Calu3 (cell line): Measurements from ENCODE around the gene SS18. TPM values are rescaled to one million over a fixed set of nuclear protein-coding genes. Genes with fewer than 3 reads are reported as not detected.

Source experiments
- BruUV-seq: library from RNA; stranded (reverse); fragments of 400-500 nt; replicated peaks from 2 replicates; lab custom pipeline; 2021; lab: Mats Ljungman, UMichigan
- CTCF ChIA-PET: fragments of 300-600 bp; sonication (Branson Sonifier 250); formaldehyde crosslinking; loops from one replicate; lab custom pipeline; 2022; ENCODE audit warnings: antibody characterized with exemption; lab: Charles Lee
- DNase-seq: peaks from one replicate; pipeline ENCODE4 v3.0.0; 2022
- H3K27ac Mint-ChIP-seq: one replicate; pipeline ENCODE4 v1.8.0; 2022; ENCODE audit warnings: mixed read lengths; ENCODE audit not compliant: unreplicated experiment
- H3K27me3 Mint-ChIP-seq: one replicate; pipeline ENCODE4 v1.8.0; 2022; ENCODE audit warnings: mixed read lengths; ENCODE audit not compliant: unreplicated experiment
- H3K36me3 Mint-ChIP-seq: one replicate; pipeline ENCODE4 v1.8.0; 2022; ENCODE audit warnings: mild to moderate bottlenecking, moderate library complexity, mixed read lengths; ENCODE audit not compliant: insufficient read depth, unreplicated experiment
- H3K4me1 Mint-ChIP-seq: one replicate; pipeline ENCODE4 v1.8.0; 2022; ENCODE audit warnings: mild to moderate bottlenecking, low read depth, mixed read lengths; ENCODE audit not compliant: unreplicated experiment
- H3K4me3 Mint-ChIP-seq: one replicate; pipeline ENCODE4 v1.8.0; 2022; ENCODE audit warnings: mild to moderate bottlenecking, low read depth, moderate library complexity, mixed read lengths; ENCODE audit not compliant: unreplicated experiment
- H3K9me3 Mint-ChIP-seq: one replicate; pipeline ENCODE4 v1.8.0; 2022; ENCODE audit warnings: low read depth, mixed read lengths; ENCODE audit not compliant: unreplicated experiment
- intact Hi-C: fragments of 100-400 bp; cut with micrococcal nuclease; formaldehyde crosslinking; loops from one replicate; pipeline ENCODE4 v1.10.0; 2022; ENCODE audit not compliant: unreplicated experiment
- total RNA-seq: library from RNA; stranded (reverse); gene quantifications from 2 replicates; pipeline ENCODE4 v1.2.3, GENCODE V29; 2022
- TF ChIP-seq, protein P1 (sequence below): fragments of 200-600 bp; IDR thresholded peaks from one replicate; pipeline ENCODE4 v1.8.0; 2022; ENCODE audit warnings: antibody characterized with exemption; ENCODE audit not compliant: unreplicated experiment

SS18 gene
- total RNA-seq, 1 experiment from 2014 or later: 89.9 TPM

DNA sequence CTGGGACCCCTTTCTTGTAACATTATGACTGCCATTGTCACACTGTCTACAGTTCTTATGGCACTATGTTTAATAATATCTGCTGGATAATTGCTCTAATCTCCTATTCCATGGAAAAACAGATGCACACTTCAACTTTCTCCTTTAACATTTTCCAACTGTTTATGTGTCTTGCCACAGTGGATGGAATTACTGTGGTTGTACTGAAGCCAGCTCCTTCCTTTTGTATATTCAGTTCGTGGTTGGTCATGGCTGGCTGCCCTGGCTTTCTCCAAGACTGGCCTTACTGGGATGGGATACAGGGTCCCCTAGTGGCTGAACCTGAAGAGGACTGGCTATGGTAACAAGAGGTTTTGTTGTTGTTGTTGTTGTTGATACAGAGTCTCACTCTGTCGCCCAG lies 113.9 kb downstream of the SS18 start:
- intact Hi-C loops: no loop called here
- H3K4me1 Mint-ChIP-seq: no peaks in the 10 kb centered on the region
- H3K36me3 Mint-ChIP-seq: no peaks in the 10 kb centered on the region
- no peak for DNase-seq
- TF ChIP-seq, protein P1, sequence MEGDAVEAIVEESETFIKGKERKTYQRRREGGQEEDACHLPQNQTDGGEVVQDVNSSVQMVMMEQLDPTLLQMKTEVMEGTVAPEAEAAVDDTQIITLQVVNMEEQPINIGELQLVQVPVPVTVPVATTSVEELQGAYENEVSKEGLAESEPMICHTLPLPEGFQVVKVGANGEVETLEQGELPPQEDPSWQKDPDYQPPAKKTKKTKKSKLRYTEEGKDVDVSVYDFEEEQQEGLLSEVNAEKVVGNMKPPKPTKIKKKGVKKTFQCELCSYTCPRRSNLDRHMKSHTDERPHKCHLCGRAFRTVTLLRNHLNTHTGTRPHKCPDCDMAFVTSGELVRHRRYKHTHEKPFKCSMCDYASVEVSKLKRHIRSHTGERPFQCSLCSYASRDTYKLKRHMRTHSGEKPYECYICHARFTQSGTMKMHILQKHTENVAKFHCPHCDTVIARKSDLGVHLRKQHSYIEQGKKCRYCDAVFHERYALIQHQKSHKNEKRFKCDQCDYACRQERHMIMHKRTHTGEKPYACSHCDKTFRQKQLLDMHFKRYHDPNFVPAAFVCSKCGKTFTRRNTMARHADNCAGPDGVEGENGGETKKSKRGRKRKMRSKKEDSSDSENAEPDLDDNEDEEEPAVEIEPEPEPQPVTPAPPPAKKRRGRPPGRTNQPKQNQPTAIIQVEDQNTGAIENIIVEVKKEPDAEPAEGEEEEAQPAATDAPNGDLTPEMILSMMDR: no peak
- no peaks in the 10 kb centered on the region for H3K27me3 Mint-ChIP-seq
- H3K4me3 Mint-ChIP-seq: no peak overlapping the region
- no peak overlapping the region for H3K27ac Mint-ChIP-seq
- CTCF ChIA-PET: no interaction called here
- BruUV-seq: no TSS peak
- no peaks in the 10 kb centered on the region for H3K9me3 Mint-ChIP-seq

- intact Hi-C loops: no loop called here
- H3K9me3 Mint-ChIP-seq: no peaks in the 10 kb centered on the region
- CTCF ChIA-PET: no interaction called here
- no peak for DNase-seq
- H3K36me3 Mint-ChIP-seq: no peaks in the 10 kb centered on the region
- H3K4me3 Mint-ChIP-seq: no peak overlapping the region
- no peaks in the 10 kb centered on the region for H3K27me3 Mint-ChIP-seq
- no TSS peak for BruUV-seq
- TF ChIP-seq, protein P1: no peak
- no peak overlapping the region for H3K27ac Mint-ChIP-seq
- H3K4me1 Mint-ChIP-seq: no peaks in the 10 kb centered on the region
These were observed 115.8 kb downstream of the SS18 start for GRCh38 chr18:25974630-25975077.

Other genes starting within 250 kb of the SS18 start
- gene PSMA8, start 43.3 kb upstream of the SS18 start, total RNA-seq: not detected in 2 replicates
- gene TAF4B, start 135.8 kb upstream of the SS18 start, total RNA-seq: 8.3 and 9.6 TPM in 2 replicates